ENCODE results near the gene KLF8. TPM values are rescaled to one million over a fixed set of nuclear protein-coding genes. Genes with fewer than 3 reads are reported as not detected.
A peak's percentile ranks its signal among the peaks of the same experiment; 100 is the strongest.
"Not testable (repeated sequence)": the region's sequence is repeated elsewhere in the genome, so short reads cannot be mapped to it uniquely, and the experiment has no call there.

The KLF8 gene
- 1 to 10 TPM; 5.4 to 7.0 TPM for total RNA-seq
- 1 to 10 TPM; 3.7 to 4.1 TPM for polyA plus RNA-seq

DNA sequence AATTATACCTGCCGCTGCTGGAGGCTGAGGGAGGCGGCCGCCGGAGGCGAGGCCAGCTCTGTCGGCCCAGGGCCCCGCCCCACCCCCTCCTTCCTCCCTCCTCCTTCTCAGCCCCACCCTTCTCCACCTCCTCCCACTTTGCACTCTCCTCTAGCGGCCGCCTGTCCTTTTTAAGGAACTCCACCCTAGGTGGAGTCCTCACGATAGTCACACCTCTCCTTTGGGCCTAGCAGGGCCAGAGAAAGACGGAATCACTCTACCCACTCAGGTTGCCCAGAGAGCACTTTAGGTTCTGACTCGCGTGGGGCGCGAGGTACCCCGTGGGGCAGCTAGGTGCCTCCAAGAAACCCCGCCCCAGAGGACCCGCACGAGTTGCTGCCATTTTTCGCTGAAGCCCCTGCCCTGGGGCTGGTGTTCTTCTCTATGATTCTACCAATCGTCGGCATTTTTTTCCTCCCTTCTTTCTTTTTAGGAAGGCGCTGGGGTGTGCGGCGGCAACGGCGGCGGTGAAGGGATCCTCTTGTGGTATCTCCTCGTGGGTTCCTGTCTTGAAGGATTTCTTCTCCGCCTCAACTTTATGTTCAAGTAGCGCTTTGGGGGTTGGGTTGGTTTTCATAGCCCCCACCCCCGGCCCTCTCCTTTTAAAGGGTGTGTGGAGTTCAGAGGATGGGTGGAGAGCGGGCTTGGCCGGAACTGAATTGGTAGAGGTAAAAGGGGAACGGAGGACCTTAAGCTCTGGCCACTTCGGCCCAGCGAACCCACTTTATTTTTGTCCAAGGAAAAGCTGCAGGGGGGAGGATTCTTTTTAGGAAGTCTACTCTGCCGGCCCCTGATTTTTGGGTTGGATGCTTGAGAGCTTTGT lies at the start of gene KLF8:
Gene KLF8, plus strand, starts transcription at position 136 of the 862 bp plus-strand sequence. CDS start 979 bp downstream, outside the sequence.
- Histone ChIP-seq H3K27me3 (ENCODE audit: insufficient read depth, low read length) (no peaks in the 10 kb centered on the region), H3K4me3 (ENCODE audit: low read length in 2 of 2) (peak within 1 kb of the TSS; percentile 42 to 44), H3K27ac (ENCODE audit: low read depth, low read length) (peak within 1 kb of the TSS; percentile 31), H3K36me3 (ENCODE audit: insufficient read depth, low read length) (no peaks in the 10 kb centered on the region), H3K9me3 (ENCODE audit: control insufficient read depth in 1 of 2, low read length in 2 of 2) (no peaks in the 10 kb centered on the region), H3K4me1 (ENCODE audit: insufficient read depth, low read length) (peaks cover 11% of the 10 kb centered on the region)
- peak; percentile 22 to 48 (median 31) for DNase-seq
- Mint-ChIP-seq H3K27me3 (no peaks in the 10 kb centered on the region), H3K4me3 (peak within 1 kb of the TSS; percentile 84 to 90 (median 86)), H3K36me3 (no peaks in the 10 kb centered on the region), H3K9me3 (no peaks in the 10 kb centered on the region), H3K4me1 (peaks cover 12 to 32% (median 25%) of the 10 kb centered on the region in 4 donors), H3K27ac (peak within 1 kb of the TSS; percentile 27 to 84 (median 74))
- CTCF ChIA-PET (ENCODE audit: partially characterized antibody) = interaction anchor here (1.3 to 3.1 kb wide), 2 partner anchors 14 to 15 kb away, joined by 4 to 12 read pairs; no protein-coding TSS in a partner anchor
- intact Hi-C loops (cut with micrococcal nuclease) = loop anchor here (2.0 to 5.0 kb wide), 2 partner anchors 16 to 325 kb away; no protein-coding TSS in a partner anchor
- POLR2A ChIA-PET (ENCODE audit: partially characterized antibody) = interaction anchor here (0.8 to 1.9 kb wide), 3 partner anchors 331 to 743 kb away, joined by 3 to 5 read pairs (median 3); partner anchors contain the start of genes RRAGB and UBQLN2

DNA sequence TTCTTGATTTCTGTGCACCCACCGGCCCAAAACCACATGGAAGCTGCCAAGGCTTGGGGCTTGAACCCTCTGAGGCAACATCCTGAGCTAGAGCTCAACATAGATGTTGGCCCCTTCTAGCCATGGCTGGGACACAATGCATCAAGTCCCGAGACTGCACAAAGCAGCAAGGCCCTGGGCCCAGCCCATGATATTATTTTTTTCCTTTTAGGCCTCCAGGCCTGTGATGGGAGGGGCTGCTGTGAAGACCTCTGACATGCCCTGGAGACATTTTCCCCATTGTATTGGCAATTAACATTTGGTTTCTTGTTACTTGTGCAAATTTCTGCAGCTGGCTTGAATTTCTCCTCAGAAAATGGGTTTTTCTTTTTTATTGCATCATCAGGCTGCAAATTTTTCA lies 25.2 kb upstream of the KLF8 start:
- H3K4me3 Mint-ChIP-seq; H3K36me3 ChIP-seq (ENCODE audit: insufficient read depth, low read length); H3K4me1 Mint-ChIP-seq; H3K4me3 ChIP-seq (ENCODE audit: low read length in 2 of 2); DNase-seq; H3K9me3 ChIP-seq (ENCODE audit: control insufficient read depth in 1 of 2, low read length in 2 of 2); CTCF ChIA-PET (ENCODE audit: partially characterized antibody); H3K27ac Mint-ChIP-seq; H3K4me1 ChIP-seq (ENCODE audit: insufficient read depth, low read length); H3K27ac ChIP-seq (ENCODE audit: low read depth, low read length); H3K27me3 Mint-ChIP-seq; H3K27me3 ChIP-seq (ENCODE audit: insufficient read depth, low read length); POLR2A ChIA-PET (ENCODE audit: partially characterized antibody); H3K36me3 Mint-ChIP-seq; intact Hi-C loops (cut with micrococcal nuclease): not testable (repeated sequence)
- peaks cover 0 to 34% (median 11%) of the 10 kb centered on the region in 8 donors for H3K9me3 Mint-ChIP-seq

DNA sequence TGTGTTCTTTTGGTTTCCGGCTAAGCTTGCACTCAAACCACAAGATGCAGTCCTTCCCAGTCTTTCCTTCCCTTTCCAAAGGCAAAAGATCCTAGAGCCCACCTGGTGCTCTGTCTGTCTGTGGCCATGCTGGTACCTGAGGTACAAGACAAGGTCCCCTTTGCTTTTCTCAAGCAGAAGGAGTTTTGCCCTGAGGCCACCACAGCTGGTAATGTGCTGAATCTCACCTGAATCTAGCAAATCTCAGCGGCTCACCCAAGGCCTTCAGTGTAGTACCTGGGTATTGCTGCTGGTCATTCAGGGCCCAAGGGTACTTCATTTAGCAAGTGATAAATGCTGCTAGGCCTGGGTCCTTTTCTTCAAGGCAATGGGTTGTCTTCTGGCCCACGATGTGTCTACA lies 20.5 kb upstream of the KLF8 start:
- no peak for DNase-seq
- H3K4me3 Mint-ChIP-seq = no peak overlapping the region
- POLR2A ChIA-PET (ENCODE audit: partially characterized antibody) = no interaction called here

DNA sequence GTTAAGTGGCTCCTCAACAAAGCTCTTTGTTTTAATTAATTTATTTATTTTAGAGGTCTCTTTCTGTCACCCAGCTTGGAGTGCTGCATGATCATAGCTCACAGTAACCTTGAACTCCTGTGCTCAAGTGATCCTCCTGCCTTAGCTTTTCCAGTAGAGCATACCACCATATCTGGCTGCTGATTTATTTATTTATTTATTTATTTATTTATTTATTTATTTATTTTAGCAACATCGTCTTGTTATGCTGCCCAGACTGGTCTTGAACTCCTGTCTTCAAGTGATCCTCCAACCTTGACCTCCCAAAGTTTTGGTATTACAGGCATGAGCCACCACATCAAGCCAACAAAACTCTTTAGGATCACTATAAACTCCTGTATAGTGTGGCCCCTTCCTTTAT lies 15.8 kb upstream of the KLF8 start:
- no peaks in the 10 kb centered on the region for H3K36me3 ChIP-seq (ENCODE audit: insufficient read depth, low read length)
- H3K4me3 ChIP-seq (ENCODE audit: low read length in 2 of 2) = no peak overlapping the region
- Mint-ChIP-seq H3K9me3 (no peaks in the 10 kb centered on the region), H3K4me3 (no peak overlapping the region), H3K27me3 (no peaks in the 10 kb centered on the region), H3K36me3 (no peaks in the 10 kb centered on the region), H3K27ac (no peak overlapping the region), H3K4me1 (no peaks in the 10 kb centered on the region)
- no peaks in the 10 kb centered on the region for H3K4me1 ChIP-seq (ENCODE audit: insufficient read depth, low read length)
- POLR2A ChIA-PET (ENCODE audit: partially characterized antibody) = no interaction called here
- intact Hi-C loops (cut with micrococcal nuclease) = no loop called here
- H3K9me3 ChIP-seq (ENCODE audit: control insufficient read depth in 1 of 2, low read length in 2 of 2) = no peaks in the 10 kb centered on the region
- no peak overlapping the region for H3K27ac ChIP-seq (ENCODE audit: low read depth, low read length)
- H3K27me3 ChIP-seq (ENCODE audit: insufficient read depth, low read length) = no peaks in the 10 kb centered on the region
- CTCF ChIA-PET (ENCODE audit: partially characterized antibody) = interaction anchor here (1.0 to 1.9 kb wide), 2 partner anchors 12 to 33 kb away, joined by 3 to 7 read pairs; no protein-coding TSS in a partner anchor
- no peak for DNase-seq

More for the DNA sequence above, 20.5 kb upstream of the KLF8 start:
- Histone ChIP-seq H3K4me3 (ENCODE audit: low read length in 2 of 2) (no peak overlapping the region), H3K9me3 (ENCODE audit: control insufficient read depth in 1 of 2, low read length in 2 of 2) (no peaks in the 10 kb centered on the region), H3K4me1 (ENCODE audit: insufficient read depth, low read length) (no peaks in the 10 kb centered on the region), H3K36me3 (ENCODE audit: insufficient read depth, low read length) (no peaks in the 10 kb centered on the region), H3K27me3 (ENCODE audit: insufficient read depth, low read length) (no peaks in the 10 kb centered on the region), H3K27ac (ENCODE audit: low read depth, low read length) (no peak overlapping the region)
- intact Hi-C loops (cut with micrococcal nuclease) = no loop called here
- Mint-ChIP-seq H3K4me1 (no peaks in the 10 kb centered on the region), H3K27me3 (no peaks in the 10 kb centered on the region), H3K27ac (no peak overlapping the region), H3K9me3 (peaks cover 0 to 6% (median under 1%) of the 10 kb centered on the region in 8 donors), H3K36me3 (no peaks in the 10 kb centered on the region)
- CTCF ChIA-PET (ENCODE audit: partially characterized antibody) = no interaction called here

DNA sequence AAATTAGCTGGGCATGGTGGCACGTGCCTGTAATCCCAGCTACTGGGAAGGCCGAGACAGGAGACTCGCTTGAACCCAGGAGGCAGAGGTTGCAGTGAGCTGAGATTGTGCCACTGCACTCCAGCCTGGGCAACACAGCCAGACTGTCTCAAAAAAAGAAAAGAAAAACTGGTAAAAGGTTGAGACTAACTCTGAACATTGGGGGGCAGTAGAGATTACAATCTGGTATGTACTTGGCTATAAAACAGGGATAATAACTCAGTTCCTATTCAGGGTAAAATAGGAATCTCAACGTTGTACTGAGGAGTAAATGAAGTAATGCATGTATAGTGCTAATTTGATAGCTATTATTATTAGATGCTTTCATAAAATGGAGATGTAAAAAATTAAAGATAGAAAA lies 12.5 kb upstream of the KLF8 start:
- H3K4me3 Mint-ChIP-seq = no peak overlapping the region
- H3K9me3 ChIP-seq (ENCODE audit: control insufficient read depth in 1 of 2, low read length in 2 of 2) = no peaks in the 10 kb centered on the region
- no peak for DNase-seq
- H3K4me1 ChIP-seq (ENCODE audit: insufficient read depth, low read length) = no peaks in the 10 kb centered on the region
- no peak overlapping the region for H3K27ac Mint-ChIP-seq
- no peaks in the 10 kb centered on the region for H3K36me3 ChIP-seq (ENCODE audit: insufficient read depth, low read length)
- H3K4me1 Mint-ChIP-seq = no peaks in the 10 kb centered on the region
- H3K36me3 Mint-ChIP-seq = no peaks in the 10 kb centered on the region
- intact Hi-C loops (cut with micrococcal nuclease) = no loop called here
- no peaks in the 10 kb centered on the region for H3K27me3 ChIP-seq (ENCODE audit: insufficient read depth, low read length)
- no peak overlapping the region for H3K4me3 ChIP-seq (ENCODE audit: low read length in 2 of 2)
- H3K27ac ChIP-seq (ENCODE audit: low read depth, low read length) = no peak overlapping the region
- ChIA-PET CTCF (ENCODE audit: partially characterized antibody) (interaction anchor here (1.0 to 5.6 kb wide), 2 partner anchors 8 to 28 kb away, joined by 4 to 34 read pairs; no protein-coding TSS in a partner anchor), POLR2A (ENCODE audit: partially characterized antibody) (no interaction called here)
- H3K27me3 Mint-ChIP-seq = no peaks in the 10 kb centered on the region
- H3K9me3 Mint-ChIP-seq = no peaks in the 10 kb centered on the region

DNA sequence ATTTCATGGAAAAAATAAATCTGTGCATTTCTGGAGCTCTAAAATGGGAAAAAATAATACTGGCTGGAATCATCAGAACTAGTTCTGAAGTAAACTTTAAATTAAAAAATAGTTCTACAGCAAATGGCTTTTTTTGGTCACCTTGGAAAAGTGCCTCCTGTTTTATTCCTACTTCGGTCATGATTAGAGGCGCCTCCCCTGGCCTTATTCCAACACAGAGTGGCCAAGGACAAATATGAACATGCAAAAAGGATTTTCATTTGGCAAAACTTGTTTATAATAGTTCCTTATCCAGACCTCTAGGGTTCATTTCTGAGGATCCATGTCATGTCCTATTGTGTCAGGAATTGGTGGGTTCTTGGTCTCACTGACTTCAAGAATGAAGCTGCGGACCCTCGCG lies 11.1 kb upstream of the KLF8 start:
- Mint-ChIP-seq H3K27ac (no peak overlapping the region), H3K4me3 (no peak overlapping the region), H3K9me3 (no peaks in the 10 kb centered on the region), H3K27me3 (no peaks in the 10 kb centered on the region), H3K4me1 (no peaks in the 10 kb centered on the region), H3K36me3 (no peaks in the 10 kb centered on the region)
- DNase-seq = no peak
- no peaks in the 10 kb centered on the region for H3K4me1 ChIP-seq (ENCODE audit: insufficient read depth, low read length)
- H3K36me3 ChIP-seq (ENCODE audit: insufficient read depth, low read length) = no peaks in the 10 kb centered on the region
- no peaks in the 10 kb centered on the region for H3K9me3 ChIP-seq (ENCODE audit: control insufficient read depth in 1 of 2, low read length in 2 of 2)
- H3K27me3 ChIP-seq (ENCODE audit: insufficient read depth, low read length) = no peaks in the 10 kb centered on the region
- ChIA-PET POLR2A (ENCODE audit: partially characterized antibody) (no interaction called here), CTCF (ENCODE audit: partially characterized antibody) (interaction anchor here (1.0 to 5.6 kb wide), 2 partner anchors 27 to 61 kb away, joined by 3 to 34 read pairs; no protein-coding TSS in a partner anchor)
- intact Hi-C loops (cut with micrococcal nuclease) = no loop called here
- no peak overlapping the region for H3K27ac ChIP-seq (ENCODE audit: low read depth, low read length)
- no peak overlapping the region for H3K4me3 ChIP-seq (ENCODE audit: low read length in 2 of 2)

DNA sequence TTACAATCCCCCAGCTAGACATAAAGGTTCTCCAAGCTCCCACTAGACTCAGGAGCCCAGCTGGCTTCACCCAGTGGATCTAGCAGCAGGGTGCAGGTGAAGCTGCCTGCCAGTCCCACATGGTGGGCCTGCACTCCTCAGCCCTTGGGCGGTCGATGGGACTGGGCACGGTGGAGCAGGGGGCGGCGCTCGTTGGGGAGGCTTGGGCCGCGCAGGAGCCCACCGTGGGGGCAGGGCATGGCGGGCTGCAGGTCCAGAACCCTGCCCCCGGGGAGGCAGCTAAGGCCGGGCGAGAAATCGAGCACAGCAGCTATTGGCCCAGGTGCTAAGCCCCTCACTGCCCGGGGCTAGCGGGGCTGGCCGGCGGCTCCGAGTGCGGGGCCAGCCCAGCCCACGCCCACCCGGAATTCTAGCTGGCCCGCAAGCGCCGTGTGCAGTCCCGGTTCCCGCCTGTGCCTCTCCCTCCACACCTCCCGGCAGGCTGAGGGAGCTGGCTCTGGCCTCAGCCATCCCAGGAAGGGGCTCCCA lies 9.6 kb upstream of the KLF8 start:
- intact Hi-C loops (cut with micrococcal nuclease) = no loop called here
- Mint-ChIP-seq H3K9me3 (no peaks in the 10 kb centered on the region), H3K4me3 (no peak overlapping the region), H3K27ac (no peak overlapping the region), H3K4me1 (no peaks in the 10 kb centered on the region), H3K27me3 (no peaks in the 10 kb centered on the region), H3K36me3 (no peaks in the 10 kb centered on the region)
- ChIA-PET POLR2A (ENCODE audit: partially characterized antibody) (no interaction called here), CTCF (ENCODE audit: partially characterized antibody) (interaction anchor here (5.6 kb wide), 1 partner anchor 26 kb away, joined by 34 read pairs; no protein-coding TSS in a partner anchor)
- Histone ChIP-seq H3K4me1 (ENCODE audit: insufficient read depth, low read length) (no peaks in the 10 kb centered on the region), H3K9me3 (ENCODE audit: control insufficient read depth in 1 of 2, low read length in 2 of 2) (no peaks in the 10 kb centered on the region), H3K27ac (ENCODE audit: low read depth, low read length) (no peak overlapping the region), H3K36me3 (ENCODE audit: insufficient read depth, low read length) (no peaks in the 10 kb centered on the region), H3K27me3 (ENCODE audit: insufficient read depth, low read length) (no peaks in the 10 kb centered on the region), H3K4me3 (ENCODE audit: low read length in 2 of 2) (no peak overlapping the region)
- no peak for DNase-seq

Measured in CD4-positive, alpha-beta memory T cell (primary cell).